SH-SY5Y (cell line): ENCODE data around the gene DDHD1.

ENCODE experiments used
- GATA2 ChIP-seq: IDR thresholded peaks from 2 replicates; pipeline ENCODE4 v1.6.1; 2011; ENCODE audit warnings: mild to moderate bottlenecking, low read depth, low read length
- GATA3 ChIP-seq: IDR thresholded peaks from 2 replicates; pipeline ENCODE4 v1.6.1; 2011; ENCODE audit warnings: low read depth, mild to moderate bottlenecking, low read length, moderate library complexity

GRCh38 chr14:53175375-53175774 is 22.3 kb upstream of the DDHD1 start:
- TF ChIP-seq GATA2 (no peak), GATA3 (no peak)
